Caki2 (cell line): ENCODE data around the gene SMNDC1. TPM values are rescaled to one million over a fixed set of nuclear protein-coding genes. Genes with fewer than 3 reads are reported as not detected.
"Not testable (repeated sequence)": the region's sequence is repeated elsewhere in the genome, so short reads cannot be mapped to it uniquely, and the experiment has no call there.

Source experiments
- DNase-seq: peaks from one replicate; pipeline ENCODE4 v3.0.0-alpha.2; 2015; ENCODE audit warnings: low read depth
- in situ Hi-C: cut with HindIII; loops from 2 replicates; pipeline ENCODE4 v1.10.0; 2016; ENCODE audit warnings: low sequenced_read_pairs, low pct_unique_long_range_greater_than_20kb, mixed read lengths
- total RNA-seq: library from RNA; depleted of rRNA; stranded (reverse); fragments of >200 nt; shearing (Covaris generic); gene quantifications from 2 replicates; pipeline ENCODE4 v1.2.3, GENCODE V29; 2014; ENCODE audit warnings: low replicate concordance

Gene SMNDC1
- total RNA-seq, 1 experiment from 2014 or later: 7.5 TPM

DNA sequence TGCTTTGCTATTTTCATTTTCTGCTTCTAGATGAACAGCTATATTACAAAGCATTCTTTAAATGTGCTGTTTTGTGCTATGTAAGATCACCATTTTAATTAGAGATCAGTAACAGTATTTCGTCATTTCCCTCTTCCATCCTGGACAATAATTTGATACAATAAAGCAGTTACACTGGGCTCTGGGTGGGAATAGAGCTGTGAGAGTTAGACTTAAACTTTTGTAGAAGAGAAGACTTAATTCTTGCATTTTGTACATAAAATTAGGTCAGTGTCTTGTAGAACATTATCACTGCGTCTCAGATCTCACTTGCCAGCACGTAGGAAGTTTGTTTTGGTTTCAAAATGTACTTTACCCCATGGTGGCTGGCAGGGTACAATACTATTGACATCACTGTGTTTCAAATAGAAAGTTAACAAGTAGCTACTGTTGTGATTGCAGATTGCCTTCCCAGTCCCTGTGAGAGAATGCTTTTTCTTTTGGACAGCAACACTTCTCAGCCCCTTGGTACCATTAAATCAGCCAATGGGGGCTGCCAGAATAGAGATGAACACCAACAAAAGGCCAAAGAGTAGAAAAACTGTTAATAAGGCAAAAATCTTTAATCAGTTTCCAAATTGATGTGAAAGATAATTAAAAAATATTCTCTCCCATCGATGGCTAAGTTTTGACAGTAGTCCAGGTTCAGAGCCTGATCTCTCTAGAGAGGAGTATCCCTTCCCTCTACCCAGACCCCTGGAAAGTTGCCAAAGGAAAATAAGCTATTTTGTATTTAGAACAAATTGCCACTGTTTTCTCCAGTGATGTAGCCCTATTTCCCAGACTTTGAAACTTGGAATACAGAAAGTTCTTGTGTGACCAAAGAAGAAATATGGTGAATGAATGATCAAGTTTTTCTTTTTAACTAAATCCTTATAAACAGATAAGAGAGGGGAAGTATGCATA lies 35.1 kb downstream of the SMNDC1 start:
- in situ Hi-C loops: no loop called here
- no peak for DNase-seq

GRCh38 chr10:110268971-110269370 lies 35.7 kb downstream of the SMNDC1 start:
- in situ Hi-C loops: no loop called here
- no peak for DNase-seq

DNA sequence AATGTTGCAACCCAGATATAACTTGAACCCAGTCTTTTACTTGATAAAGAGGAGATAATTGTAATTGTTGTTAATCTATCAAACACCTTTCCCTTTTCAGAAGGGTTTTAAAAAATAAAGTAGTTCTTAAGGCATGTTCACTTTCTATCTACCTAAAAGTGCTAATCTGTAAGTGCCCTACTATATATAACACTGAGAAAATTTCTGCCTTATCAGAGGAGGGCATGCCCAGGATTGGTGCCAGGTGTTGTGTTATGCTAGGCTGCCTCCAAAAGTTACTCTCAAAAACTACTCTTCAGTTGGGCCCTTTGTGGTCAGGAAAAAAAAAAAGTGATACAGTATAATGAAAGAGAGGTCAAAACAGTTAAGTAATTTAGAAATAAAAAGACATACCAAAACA lies 36.3 kb downstream of the SMNDC1 start:
- in situ Hi-C loops: no loop called here
- no peak for DNase-seq

GRCh38 chr10:110267276-110267675 lies 37.4 kb downstream of the SMNDC1 start:
- no peak for DNase-seq
- in situ Hi-C loops: no loop called here

GRCh38 chr10:110265573-110266193 lies 39.0 kb downstream of the SMNDC1 start:
- in situ Hi-C loops: no loop called here
- no peak for DNase-seq

DNA sequence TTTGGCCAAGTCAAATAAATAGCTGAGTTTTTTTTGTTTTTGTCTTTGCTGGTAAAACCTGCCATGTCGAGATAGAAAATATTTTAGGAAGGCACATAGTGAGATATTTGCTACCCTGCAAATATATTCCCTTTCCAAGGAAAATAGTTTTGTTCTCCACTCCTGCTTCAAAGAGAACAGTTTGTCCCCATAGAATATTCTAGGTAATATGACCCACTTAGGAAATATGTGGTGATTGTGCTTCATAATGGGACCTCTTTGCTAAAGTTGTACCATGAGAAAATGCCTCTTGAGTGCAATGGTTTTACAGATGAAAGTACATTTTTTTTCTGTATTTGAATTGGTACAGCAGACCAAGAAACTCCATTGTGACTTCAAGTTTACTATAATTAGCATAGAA lies 41.6 kb downstream of the SMNDC1 start:
- no peak for DNase-seq
- in situ Hi-C loops: no loop called here

GRCh38 chr10:110260746-110261477 lies 43.8 kb downstream of the SMNDC1 start:
- in situ Hi-C loops: no loop called here
- no peak for DNase-seq

DNA sequence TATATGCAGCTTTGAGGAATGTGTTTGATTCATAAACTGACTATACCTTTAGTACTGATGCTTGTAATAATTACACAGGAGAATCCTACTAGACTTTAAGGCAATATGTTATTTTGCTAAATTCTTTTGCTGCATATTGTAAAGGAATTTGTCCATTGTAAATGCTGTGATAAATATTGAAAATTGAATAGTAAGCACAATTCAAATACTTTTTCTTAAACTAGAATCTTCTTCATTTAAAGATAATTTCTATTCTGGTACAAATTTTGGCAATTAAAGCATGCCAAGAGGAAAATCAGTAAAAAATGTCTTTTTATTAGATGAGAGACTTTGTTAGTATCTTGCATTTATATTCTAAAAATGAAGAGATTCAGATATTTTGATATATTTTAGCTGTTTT lies 45.4 kb downstream of the SMNDC1 start:
- in situ Hi-C loops: no loop called here
- DNase-seq: no peak

DNA sequence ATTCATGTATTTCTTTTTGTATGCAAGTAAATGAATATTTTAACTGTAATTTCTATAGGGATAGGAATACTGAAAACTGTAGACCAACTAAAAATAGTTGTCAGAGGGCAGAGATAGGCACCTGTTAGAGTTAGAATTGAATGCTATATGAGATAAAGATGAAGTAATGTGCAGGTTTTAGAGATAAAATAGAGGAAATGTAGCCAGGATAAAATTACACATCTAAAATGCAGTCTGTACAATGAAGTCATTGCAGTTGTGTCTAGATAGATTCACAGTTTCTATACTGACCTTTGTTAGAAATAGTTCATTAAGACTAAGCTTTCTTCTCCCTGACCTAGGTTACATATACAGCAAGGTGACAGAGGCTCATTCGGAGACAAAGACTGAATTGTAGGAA lies 46.2 kb downstream of the SMNDC1 start:
- DNase-seq: no peak
- in situ Hi-C loops: no loop called here

- no peak for DNase-seq
- in situ Hi-C loops: no loop called here
Measured at GRCh38 chr10:110254467-110254866, 50.3 kb downstream of the SMNDC1 start.

DNA sequence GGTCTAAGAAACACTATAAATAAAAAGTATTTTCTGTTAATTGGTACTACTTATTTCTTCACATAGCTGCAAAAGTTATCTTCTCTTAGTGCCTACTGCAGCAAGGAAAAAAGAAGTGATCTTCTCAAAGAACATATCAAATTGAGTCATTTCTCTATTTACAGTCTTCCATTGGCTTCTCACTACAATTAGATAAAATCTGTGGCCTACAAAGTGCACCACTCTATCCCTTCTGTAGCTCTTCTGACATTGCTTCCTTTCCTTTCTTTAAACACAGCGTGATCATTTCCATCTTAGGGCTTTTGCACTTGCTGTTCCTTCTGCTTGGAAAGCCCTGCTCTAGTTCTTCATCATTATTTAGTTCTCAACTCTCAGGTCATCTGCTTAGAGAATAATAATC lies 52.6 kb downstream of the SMNDC1 start:
- in situ Hi-C loops: no loop called here
- DNase-seq: no peak

DNA sequence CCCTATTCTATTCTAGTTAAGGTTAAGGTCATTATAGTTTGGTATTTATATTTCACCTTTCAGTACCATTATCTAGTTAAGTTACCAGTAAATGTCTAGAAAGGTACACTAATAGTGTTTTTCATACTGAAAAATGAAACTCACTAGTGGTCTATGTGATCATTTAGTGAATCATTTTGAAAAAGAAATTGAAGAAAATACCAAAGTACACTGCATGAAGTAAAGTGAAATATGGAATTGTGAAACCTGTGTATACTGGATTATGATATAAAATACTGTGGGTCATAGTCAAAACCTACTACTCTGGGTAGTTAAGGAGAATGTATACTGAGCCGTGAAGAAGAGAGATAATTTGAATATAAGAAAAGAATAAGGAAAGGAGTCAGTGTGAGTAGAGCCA lies 53.3 kb downstream of the SMNDC1 start:
- DNase-seq, in situ Hi-C loops: not testable (repeated sequence)

DNA sequence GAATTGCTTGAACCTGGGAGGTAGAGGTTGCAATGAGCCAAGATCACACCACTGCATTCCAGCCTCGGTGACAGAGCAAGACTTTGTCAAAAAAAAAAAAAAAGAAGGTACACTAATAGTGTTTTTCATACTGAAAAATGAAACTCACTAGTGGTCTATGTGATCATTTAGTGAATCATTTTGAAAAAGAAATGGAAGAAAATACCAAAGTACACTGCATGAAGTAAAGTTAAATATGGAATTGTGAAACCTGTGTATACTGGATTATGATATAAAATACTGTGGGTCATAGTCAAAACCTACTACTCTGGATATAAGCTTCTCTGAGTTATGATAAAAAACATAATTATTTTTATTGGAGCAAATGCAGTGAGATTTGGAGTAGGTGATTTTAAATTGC lies 55.2 kb downstream of the SMNDC1 start:
- in situ Hi-C loops: not testable (repeated sequence)

GRCh38 chr10:110247833-110248232 lies 56.9 kb downstream of the SMNDC1 start:
- DNase-seq, in situ Hi-C loops: not testable (repeated sequence)

More for the DNA sequence above, 55.2 kb downstream of the SMNDC1 start:
- DNase-seq: not testable (repeated sequence)

GRCh38 chr10:110244550-110244949 lies 60.2 kb downstream of the SMNDC1 start:
- in situ Hi-C loops: no loop called here
- no peak for DNase-seq

DNA sequence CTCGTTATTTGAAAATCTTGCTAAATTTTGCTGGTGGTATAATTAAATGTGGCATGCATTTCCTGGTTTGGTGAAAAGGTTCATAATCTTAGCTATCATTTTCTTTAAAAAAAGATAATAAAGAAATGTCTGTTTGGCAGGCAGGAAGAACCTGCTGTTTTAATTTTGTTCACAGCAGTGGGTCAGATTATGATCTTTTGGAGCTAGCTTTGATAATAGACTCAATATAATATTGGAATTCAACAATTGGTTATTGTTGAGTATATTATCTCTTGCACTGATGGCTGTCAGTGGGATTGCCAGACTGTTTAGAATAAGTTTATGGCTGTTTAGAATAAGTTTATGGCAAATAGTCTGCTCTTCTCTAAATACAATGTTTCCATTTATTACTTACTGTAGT lies 62.2 kb downstream of the SMNDC1 start:
- in situ Hi-C loops: no loop called here
- no peak for DNase-seq

- in situ Hi-C loops: no loop called here
- DNase-seq: no peak
Measured at GRCh38 chr10:110241841-110242240, 62.9 kb downstream of the SMNDC1 start.

DNA sequence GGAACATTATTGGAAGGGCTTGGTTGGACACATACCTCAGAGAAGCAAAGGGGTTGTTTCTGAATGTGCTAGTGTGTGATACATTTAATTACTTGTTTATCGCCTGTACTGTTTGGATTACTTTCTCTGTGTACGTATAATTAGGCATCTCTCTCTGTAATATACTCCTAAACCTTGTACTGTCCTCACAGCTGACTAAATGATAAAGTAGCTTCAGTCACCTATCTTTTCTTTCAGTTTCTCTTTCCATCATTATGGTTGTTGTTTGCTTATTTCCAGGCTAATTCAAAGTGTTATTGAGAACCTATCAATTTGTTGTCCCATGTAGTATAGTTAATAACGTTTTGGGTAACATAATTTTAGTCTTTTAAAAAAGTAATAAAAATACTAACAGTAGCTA lies 63.3 kb downstream of the SMNDC1 start:
- DNase-seq: no peak
- in situ Hi-C loops: no loop called here
